Gastroesophageal sphincter (tissue), 3 donors: Measurements from ENCODE around the gene ARFGEF3.

ENCODE experiments used
- POLR2A ChIP-seq, 2 donors: fragments of 450-650 bp; IDR thresholded peaks; one replicate each; pipeline ENCODE4 v1.6.1; 2017; ENCODE audit warnings: antibody characterized with exemption in 2 of 2, mild to moderate bottlenecking in 2 of 2, moderate library complexity in 1 of 2
- TF ChIP-seq, protein P1 (sequence below), 4 experiments: fragments of 200-600 bp in 2 of 4; fragments of 450-650 bp in 2 of 4; sonication (generic) in 1 of 4; IDR thresholded peaks; one replicate each; pipeline ENCODE4 v1.5.1; 2017 to 2019; ENCODE audit warnings: antibody characterized with exemption in 4 of 4, mild to moderate bottlenecking in 2 of 4, moderate library complexity in 2 of 4

DNA sequence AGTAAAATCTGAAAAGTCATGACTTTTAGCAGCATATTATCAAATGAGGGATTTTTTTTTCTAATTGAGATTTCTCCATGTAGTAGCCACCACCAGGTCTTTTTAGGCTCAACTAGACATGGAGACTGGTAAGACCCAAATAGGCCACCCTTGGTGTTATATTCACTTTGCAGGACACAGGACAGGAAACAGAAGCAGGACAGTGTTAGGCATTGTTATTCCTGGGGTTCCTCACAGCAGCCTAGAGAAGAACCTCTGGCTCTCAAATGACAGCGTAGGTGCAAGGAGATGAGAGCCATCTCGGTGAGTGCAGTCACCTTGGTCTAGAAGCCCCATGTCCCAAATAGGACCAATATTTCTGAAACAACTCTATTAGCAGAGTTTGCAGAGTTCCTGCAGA, 75.7 kb downstream of the ARFGEF3 start:
- TF ChIP-seq, protein P1, sequence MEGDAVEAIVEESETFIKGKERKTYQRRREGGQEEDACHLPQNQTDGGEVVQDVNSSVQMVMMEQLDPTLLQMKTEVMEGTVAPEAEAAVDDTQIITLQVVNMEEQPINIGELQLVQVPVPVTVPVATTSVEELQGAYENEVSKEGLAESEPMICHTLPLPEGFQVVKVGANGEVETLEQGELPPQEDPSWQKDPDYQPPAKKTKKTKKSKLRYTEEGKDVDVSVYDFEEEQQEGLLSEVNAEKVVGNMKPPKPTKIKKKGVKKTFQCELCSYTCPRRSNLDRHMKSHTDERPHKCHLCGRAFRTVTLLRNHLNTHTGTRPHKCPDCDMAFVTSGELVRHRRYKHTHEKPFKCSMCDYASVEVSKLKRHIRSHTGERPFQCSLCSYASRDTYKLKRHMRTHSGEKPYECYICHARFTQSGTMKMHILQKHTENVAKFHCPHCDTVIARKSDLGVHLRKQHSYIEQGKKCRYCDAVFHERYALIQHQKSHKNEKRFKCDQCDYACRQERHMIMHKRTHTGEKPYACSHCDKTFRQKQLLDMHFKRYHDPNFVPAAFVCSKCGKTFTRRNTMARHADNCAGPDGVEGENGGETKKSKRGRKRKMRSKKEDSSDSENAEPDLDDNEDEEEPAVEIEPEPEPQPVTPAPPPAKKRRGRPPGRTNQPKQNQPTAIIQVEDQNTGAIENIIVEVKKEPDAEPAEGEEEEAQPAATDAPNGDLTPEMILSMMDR (IDR thresholded peaks at IDR 0.05) = no peak
- TF ChIP-seq POLR2A (IDR thresholded peaks at IDR 0.05) = no peak
